ENCODE data around the gene TRNT1.

Gene TRNT1

DNA sequence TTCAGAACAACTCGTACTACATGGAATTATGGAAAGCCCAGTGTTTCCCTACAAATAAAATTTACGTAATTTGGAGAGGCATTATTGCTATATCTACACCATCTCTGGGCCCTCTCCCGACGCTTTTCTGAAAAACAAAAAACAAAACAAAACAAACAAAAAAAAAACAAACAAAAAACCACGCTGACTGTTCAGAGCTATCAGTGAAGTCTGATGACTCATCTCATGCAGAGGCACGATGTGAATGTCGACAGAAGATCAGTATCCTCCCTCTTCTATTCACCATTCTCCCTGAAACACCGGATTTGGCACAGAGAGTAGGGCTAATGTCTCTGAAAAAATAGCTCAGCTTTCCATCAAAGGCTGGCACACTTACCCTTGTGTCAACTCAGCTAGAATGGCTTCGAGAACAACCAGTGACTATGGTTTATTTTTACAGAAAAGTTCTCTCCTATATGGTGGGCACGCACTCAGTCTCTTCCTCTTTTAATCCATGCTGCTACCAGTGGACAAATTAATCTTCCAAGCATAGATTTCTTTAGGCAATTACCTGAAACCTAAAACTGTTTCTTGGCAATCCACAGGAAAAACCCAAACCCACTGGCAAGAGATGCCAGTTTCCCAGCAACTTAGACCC lies 51.2 kb downstream of the TRNT1 start:
- TF ChIP-seq, protein P1, sequence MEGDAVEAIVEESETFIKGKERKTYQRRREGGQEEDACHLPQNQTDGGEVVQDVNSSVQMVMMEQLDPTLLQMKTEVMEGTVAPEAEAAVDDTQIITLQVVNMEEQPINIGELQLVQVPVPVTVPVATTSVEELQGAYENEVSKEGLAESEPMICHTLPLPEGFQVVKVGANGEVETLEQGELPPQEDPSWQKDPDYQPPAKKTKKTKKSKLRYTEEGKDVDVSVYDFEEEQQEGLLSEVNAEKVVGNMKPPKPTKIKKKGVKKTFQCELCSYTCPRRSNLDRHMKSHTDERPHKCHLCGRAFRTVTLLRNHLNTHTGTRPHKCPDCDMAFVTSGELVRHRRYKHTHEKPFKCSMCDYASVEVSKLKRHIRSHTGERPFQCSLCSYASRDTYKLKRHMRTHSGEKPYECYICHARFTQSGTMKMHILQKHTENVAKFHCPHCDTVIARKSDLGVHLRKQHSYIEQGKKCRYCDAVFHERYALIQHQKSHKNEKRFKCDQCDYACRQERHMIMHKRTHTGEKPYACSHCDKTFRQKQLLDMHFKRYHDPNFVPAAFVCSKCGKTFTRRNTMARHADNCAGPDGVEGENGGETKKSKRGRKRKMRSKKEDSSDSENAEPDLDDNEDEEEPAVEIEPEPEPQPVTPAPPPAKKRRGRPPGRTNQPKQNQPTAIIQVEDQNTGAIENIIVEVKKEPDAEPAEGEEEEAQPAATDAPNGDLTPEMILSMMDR (IDR thresholded peaks at IDR 0.05; ENCODE audit: low read depth, low read length), result no peak
- peak overlapping the region; percentile 82; the same call in 1 of the 2 replicates for H3K4me3 ChIP-seq (ENCODE audit: low read depth, low read length)

DNA sequence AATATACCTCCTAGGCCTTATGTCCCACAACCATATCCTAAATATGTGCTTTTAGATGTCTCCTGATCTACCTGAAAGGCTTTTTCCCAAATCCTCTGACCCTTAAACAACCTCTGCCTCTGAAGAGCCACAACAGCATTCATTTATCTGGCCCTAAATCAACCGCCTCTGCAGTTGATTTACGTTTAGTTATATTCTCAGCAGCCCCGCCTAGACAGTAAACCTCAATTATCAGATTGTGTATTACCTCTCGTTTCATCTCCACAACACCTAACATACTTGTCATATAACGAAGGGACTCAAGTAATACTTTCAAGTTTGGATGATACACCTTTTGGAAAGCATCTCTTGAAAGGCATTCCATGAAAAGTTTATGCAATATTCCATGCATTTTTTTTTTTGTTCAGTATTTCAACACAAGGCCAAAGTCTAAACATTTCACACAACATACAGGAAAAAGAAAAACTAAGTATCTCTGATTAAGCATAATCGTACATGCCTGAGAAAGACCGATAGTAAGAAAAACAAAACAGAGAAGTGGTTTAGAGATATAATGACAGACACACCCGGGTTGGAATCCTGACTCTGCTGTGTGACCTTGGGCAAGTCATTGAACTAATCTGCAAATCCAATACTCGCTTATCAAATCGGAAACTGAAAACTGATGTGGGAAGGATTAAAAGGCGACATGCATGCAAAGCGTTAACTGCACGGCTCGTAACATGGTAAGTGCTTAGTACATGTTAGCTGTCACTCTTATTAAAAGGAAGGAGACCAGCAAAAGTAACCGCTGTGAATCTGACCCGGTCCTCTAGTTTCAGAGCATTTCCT lies 52.0 kb downstream of the TRNT1 start:
- peak overlapping the region; percentile 82 for H3K4me3 ChIP-seq (ENCODE audit: low read depth, low read length)
- TF ChIP-seq, protein P1 (IDR thresholded peaks at IDR 0.05; ENCODE audit: low read depth, low read length), result no peak

DNA sequence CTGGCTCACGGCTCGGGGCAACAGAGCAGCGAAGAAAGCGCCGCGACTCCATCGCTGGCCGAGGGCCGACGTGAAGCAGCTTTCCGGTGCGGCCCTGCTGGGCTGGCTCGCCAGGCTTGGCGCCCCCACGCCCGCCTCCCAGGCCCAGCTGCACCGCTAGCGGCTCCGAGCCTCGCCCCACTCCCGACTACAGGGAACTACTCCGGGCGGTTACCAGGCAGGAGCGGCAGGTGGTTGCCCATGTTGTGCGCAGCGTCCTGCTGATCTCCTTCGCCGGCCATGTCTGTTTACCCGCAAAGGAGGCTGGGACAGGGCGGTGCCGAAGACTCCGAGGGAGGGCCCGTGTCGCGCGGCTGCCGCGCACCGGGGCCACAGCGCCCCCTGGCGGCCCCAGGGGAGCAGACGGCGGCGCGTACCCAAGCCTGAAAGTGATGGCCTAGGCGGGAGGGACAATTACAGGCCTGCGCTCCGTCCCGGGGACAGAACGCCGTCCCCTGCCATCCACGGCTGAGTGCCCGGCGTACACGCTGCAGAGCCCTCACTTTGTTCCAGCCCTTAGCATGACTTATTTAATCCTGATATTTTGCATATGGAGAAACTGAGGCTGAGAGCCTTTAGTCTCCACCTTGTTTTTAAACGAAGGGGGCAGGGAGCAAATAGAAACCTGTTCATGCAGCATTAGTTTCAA lies 52.8 kb downstream of the TRNT1 start, which contains the start of gene CRBN:
TSS of gene CRBN (minus strand) at position 285 of the 688 bp plus-strand sequence. CDS start at position 281, 4 bp downstream.
- TF ChIP-seq, protein P1 (IDR thresholded peaks at IDR 0.05; ENCODE audit: low read depth, low read length), result peak; percentile 92

DNA sequence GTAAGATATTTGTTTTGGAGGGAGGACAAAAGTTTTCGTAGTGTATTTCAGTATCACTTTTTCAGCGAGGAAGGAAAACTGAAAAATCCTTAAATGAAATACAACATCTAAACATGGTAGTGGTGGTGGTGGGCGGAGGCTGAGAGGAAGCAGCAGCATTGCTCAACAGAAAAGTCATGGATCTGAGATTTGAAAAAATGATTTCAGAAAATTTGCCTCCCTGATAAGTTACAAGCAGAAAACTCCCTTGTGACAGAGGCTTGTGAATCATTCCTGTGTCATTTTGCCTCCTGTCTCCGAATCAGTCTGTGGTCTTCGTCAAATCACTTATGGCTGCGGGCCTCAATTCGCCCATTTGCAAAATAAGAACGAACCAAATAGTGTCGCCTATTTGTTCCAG lies 53.7 kb downstream of the TRNT1 start:
- no peak overlapping the region for H3K4me3 ChIP-seq (ENCODE audit: low read depth, low read length)
- TF ChIP-seq, protein P1 (IDR thresholded peaks at IDR 0.05; ENCODE audit: low read depth, low read length), result 0 out of 2 replicates have a peak, but pooled peaks have one; percentile 3

More for the DNA sequence above, 52.8 kb downstream of the TRNT1 start, which contains the start of gene CRBN:
- H3K4me3 ChIP-seq (ENCODE audit: low read depth, low read length), result peak within 1 kb of the TSS; percentile 82

DNA sequence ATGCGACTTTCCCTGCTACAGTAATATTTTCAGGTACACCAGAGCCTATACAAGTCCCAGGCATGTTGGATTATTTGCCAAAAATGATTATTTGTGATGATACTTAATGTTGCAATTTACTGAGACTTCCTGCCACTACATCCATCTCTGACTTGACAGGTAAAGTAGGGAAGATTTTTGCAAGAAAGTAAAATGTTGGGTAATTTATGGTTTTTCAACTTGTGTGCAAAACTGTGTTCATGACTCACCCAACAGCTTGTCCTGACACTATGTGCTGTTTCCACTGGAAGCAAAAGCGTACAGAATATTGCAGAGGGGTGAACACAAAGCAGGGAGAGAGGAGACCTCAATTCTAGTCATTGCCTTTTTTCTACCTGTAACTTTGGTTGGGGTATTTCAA lies 58.1 kb downstream of the TRNT1 start:
- TF ChIP-seq, protein P1 (IDR thresholded peaks at IDR 0.05; ENCODE audit: low read depth, low read length), result no peak
- H3K4me3 ChIP-seq (ENCODE audit: low read depth, low read length), result no peak overlapping the region

DNA sequence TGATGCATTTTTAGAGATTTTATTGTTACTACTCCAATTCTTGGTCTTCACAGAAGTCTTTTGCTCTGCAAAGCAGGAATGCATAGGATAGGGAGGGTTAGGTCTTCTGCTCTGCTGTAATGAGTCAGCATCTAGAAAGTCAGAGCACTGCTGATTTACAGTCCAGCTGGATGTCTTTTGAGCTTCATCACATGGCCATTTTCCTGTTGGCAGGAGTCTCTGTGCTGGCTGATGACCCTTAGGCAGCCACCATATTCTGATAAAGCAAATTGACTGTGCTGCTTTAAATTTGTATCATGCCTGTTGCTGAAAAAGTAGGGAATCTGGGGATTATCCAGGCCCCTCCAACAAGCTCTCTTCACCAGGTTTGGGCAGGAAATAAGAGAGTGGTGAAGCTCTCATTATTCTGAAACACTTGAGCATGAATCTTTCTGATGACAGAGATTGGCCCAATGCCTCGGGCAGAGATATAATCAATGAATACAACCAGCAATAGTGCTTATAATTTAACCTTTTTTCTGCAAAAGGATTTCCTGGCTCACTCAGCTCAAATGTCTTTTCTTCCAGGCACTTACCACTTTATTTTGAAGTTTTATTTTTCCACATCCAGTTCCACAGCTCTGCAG lies 62.5 kb downstream of the TRNT1 start:
- TF ChIP-seq, protein P1 (IDR thresholded peaks at IDR 0.05; ENCODE audit: low read depth, low read length), result no peak
- H3K4me3 ChIP-seq (ENCODE audit: low read depth, low read length), result no peak overlapping the region
